K562 (cell line): ENCODE data around the gene SIGLEC7. TPM values are rescaled to one million over a fixed set of nuclear protein-coding genes. Genes with fewer than 3 reads are reported as not detected.
A peak's percentile ranks its signal among the peaks of the same experiment; 100 is the strongest.

Experiments
- DIDO1 ChIP-seq: fragments of 450-650 bp; IDR thresholded peaks from 2 replicates; pipeline ENCODE4 v1.6.1; 2016; ENCODE audit warnings: low read depth, missing biosample characterization, missing genetic modification characterization
- KLF13 ChIP-seq: fragments of 450-650 bp; IDR thresholded peaks from 2 replicates; pipeline ENCODE4 v1.6.1; 2016; ENCODE audit warnings: missing genetic modification characterization, low read depth, mild to moderate bottlenecking, missing compliant biosample characterization, moderate library complexity, borderline replicate concordance
- MYNN ChIP-seq, 2 experiments: sonication (generic); formaldehyde crosslinking in 1 of 2; IDR thresholded peaks; 2 replicates each; pipeline versions ENCODE4 v1.5.0 to v1.6.1; 2016 to 2020; ENCODE audit warnings: antibody characterized with exemption in 1 of 2, missing genetic modification reagents in 1 of 2
- NCOR1 ChIP-seq: fragments of 450-650 bp; IDR thresholded peaks from 2 replicates; pipeline ENCODE4 v1.6.1; 2016; ENCODE audit warnings: mild to moderate bottlenecking, moderate library complexity
- SP2 ChIP-seq: IDR thresholded peaks from 2 replicates; pipeline ENCODE4 v1.6.1; 2011; ENCODE audit warnings: mild to moderate bottlenecking, low read depth, low read length, moderate library complexity; ENCODE audit not compliant: poor library complexity, severe bottlenecking; ENCODE audit errors: extremely low read depth
- TRIM24 ChIP-seq, 2 experiments: fragments of 450-650 bp; IDR thresholded peaks; 2 replicates each; pipeline ENCODE4 v1.6.1; 2016
- YY1 ChIP-seq, 3 experiments: IDR thresholded peaks; 2 replicates each; pipeline ENCODE4 v1.6.1; 2011; ENCODE audit warnings: low read length in 2 of 3, mild to moderate bottlenecking in 2 of 3, moderate library complexity in 2 of 3, borderline replicate concordance in 1 of 3, control low read depth in 1 of 3, low read depth in 1 of 3; ENCODE audit not compliant: insufficient read depth in 3 of 3, insufficient replicate concordance in 2 of 3, control insufficient read depth in 1 of 3, insufficient read length in 1 of 3; ENCODE audit errors: extremely low read depth in 1 of 3
- ZNF696 ChIP-seq: fragments of 250-450 bp; sonication (Bioruptor Pico); conservative IDR thresholded peaks from 2 replicates; pipeline ENCODE4 v1.4.0; 2020; ENCODE audit warnings: mild to moderate bottlenecking, moderate library complexity
- ZSCAN29 ChIP-seq: fragments of 450-650 bp; IDR thresholded peaks from 2 replicates; pipeline ENCODE4 v1.6.1; 2017
- polyA plus RNA-seq, 8 experiments: library from polyadenylated mRNA; depleted of rRNA in 4 of 8; stranded (reverse) in 5 of 8; unstranded in 3 of 8; fragments of >200 nt; fragmentation: Nextera tagmentation in 2 of 8; fragmentation: Illumina TruSeq in 1 of 8; extraction: Ambion mirVana in 2 of 8; extraction: Trizol in 1 of 8; gene quantifications; 2 replicates each; pipeline versions ENCODE4 v1.2.1 to v1.2.3, GENCODE V29; 2011 to 2014; ENCODE audit warnings: inconsistent platforms in 1 of 8, missing spikeins in 1 of 8
- total RNA-seq, 7 experiments: library from RNA; depleted of rRNA in 6 of 7; stranded (reverse); fragments of >200 nt in 6 of 7; fragmentation: Illumina TruSeq in 2 of 7; extraction: Trizol in 2 of 7; gene quantifications; 2 replicates each; pipeline versions ENCODE4 v1.2.1 to v1.2.3, GENCODE V29; 2011 to 2021; ENCODE audit warnings: low replicate concordance in 1 of 7
- TF ChIP-seq, protein P1 (sequence below): fragments of 450-650 bp; IDR thresholded peaks from 2 replicates; pipeline ENCODE4 v1.6.1; 2016; ENCODE audit warnings: borderline replicate concordance
- TF ChIP-seq, protein P2 (sequence below): fragments of 250-450 bp; sonication (Bioruptor Pico); IDR thresholded peaks from 2 replicates; pipeline ENCODE4 v1.5.0; 2021
- TF ChIP-seq, protein P3 (sequence below), 3 experiments: fragments of 200-800 bp in 1 of 3; sonication (Bioruptor generic) in 1 of 3; sonication (generic) in 1 of 3; formaldehyde crosslinking in 1 of 3; IDR thresholded peaks; 2 replicates each; pipeline versions ENCODE4 v1.6.1 to v1.8.0; 2016 to 2022; ENCODE audit warnings: mild to moderate bottlenecking in 2 of 3, missing compliant biosample characterization in 2 of 3, missing genetic modification characterization in 2 of 3, missing genetic modification reagents in 1 of 3

The SIGLEC7 gene
- total and polyA plus RNA-seq, 9 of the 15 experiments (the other 6 are each of a cell fraction or from before 2014, with no cell fraction given): 0.10 to 0.12 TPM; not detected in 7

DNA sequence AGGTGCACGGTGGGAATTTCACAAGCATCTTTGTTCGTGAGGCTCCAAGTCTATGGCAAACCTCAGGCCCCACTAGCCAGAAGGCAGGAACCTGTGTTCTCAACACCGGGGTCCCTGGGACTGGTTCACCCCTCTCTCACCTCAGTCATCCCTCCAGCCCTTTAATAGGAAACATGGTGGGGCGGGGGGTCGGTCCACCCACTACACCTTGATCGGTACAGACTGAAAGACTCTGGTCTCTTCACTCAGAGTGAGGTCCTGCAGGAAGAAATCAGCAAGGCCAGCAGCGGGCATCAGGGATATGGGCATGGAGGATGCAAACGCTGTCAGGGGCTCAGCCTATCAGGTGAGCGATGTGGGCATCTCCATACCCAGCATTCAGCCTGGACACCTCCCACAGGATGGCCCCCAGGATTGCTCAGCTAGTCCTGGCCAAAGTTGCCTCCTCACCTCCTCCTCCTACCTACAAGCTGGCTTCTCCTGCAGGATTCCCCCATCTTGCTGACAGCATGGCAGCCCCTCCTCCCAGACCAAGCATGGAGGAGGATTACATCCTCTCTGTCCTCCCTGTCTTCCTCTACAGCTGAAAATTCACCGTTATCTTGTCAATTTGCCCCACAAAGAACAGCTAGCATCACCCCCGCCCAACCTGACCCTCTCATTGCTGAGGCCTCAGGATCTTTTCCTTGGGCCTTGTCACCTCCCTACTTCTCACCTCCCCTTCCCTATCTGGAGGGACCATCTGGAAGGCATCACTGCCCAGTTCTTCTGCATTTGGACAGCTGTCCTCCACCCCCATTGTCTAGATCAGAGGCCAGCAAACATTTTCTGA, 45.5 kb downstream of the SIGLEC7 start (continued):
- TF ChIP-seq, protein P1, sequence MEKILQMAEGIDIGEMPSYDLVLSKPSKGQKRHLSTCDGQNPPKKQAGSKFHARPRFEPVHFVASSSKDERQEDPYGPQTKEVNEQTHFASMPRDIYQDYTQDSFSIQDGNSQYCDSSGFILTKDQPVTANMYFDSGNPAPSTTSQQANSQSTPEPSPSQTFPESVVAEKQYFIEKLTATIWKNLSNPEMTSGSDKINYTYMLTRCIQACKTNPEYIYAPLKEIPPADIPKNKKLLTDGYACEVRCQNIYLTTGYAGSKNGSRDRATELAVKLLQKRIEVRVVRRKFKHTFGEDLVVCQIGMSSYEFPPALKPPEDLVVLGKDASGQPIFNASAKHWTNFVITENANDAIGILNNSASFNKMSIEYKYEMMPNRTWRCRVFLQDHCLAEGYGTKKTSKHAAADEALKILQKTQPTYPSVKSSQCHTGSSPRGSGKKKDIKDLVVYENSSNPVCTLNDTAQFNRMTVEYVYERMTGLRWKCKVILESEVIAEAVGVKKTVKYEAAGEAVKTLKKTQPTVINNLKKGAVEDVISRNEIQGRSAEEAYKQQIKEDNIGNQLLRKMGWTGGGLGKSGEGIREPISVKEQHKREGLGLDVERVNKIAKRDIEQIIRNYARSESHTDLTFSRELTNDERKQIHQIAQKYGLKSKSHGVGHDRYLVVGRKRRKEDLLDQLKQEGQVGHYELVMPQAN: no peak
- TF ChIP-seq ZNF696 (CRISPR knock-in tag): no peak
- no peak for TF ChIP-seq MYNN (IDR thresholded peaks at IDR 0.05)
- no peak for TF ChIP-seq MYNN (CRISPR knock-in tag; IDR thresholded peaks at IDR 0.05)
- no peak for TF ChIP-seq SP2
- no peak for TF ChIP-seq ZSCAN29
- TF ChIP-seq DIDO1 (tag): no peak
- TF ChIP-seq TRIM24 (IDR thresholded peaks at IDR 0.05): peak; percentile 39 to 51; a peak in 1 of 4 replicates
- TF ChIP-seq NCOR1: peak; percentile 41
- no peak for TF ChIP-seq KLF13 (tag)
- TF ChIP-seq, protein P2, sequence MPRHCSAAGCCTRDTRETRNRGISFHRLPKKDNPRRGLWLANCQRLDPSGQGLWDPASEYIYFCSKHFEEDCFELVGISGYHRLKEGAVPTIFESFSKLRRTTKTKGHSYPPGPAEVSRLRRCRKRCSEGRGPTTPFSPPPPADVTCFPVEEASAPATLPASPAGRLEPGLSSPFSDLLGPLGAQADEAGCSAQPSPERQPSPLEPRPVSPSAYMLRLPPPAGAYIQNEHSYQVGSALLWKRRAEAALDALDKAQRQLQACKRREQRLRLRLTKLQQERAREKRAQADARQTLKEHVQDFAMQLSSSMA (CRISPR knock-in tag): no peak
- TF ChIP-seq, protein P3, sequence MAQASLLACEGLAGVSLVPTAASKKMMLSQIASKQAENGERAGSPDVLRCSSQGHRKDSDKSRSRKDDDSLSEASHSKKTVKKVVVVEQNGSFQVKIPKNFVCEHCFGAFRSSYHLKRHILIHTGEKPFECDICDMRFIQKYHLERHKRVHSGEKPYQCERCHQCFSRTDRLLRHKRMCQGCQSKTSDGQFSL (CRISPR knock-in tag; IDR thresholded peaks at IDR 0.05): no peak
- TF ChIP-seq, protein P3 (tag; IDR thresholded peaks at IDR 0.05): no peak
- TF ChIP-seq YY1 (IDR thresholded peaks at IDR 0.05; ENCODE audit: borderline replicate concordance in 1 of 3, control insufficient read depth in 1 of 3, extremely low read depth in 1 of 3, insufficient read depth in 3 of 3, insufficient read length in 1 of 3, insufficient replicate concordance in 2 of 3, low read depth in 1 of 3, low read length in 2 of 3): no peak
